Activated CD4-positive, alpha-beta T cell treated with anti-CD3 and anti-CD28 coated beads, Interleukin-10, Interleukin-2, amounts not matched to agents 100 ng/mL and 50 ng/mL, durations not matched to agents 16 hours and 8 hours (primary cell): ENCODE data around the gene CFAP299.
"Not testable (repeated sequence)": the region's sequence is repeated elsewhere in the genome, so short reads cannot be mapped to it uniquely, and the experiment has no call there.

ENCODE experiments used
- DNase-seq: peaks from one replicate; pipeline ENCODE4 v3.0.0-alpha.2; 2020

Gene CFAP299

GRCh38 chr4:80333121-80333520, 2.4 kb upstream of the CFAP299 start:
- no peak for DNase-seq

GRCh38 chr4:80334568-80334967, 962 bp upstream of the CFAP299 start:
- DNase-seq: no peak

- no peak for DNase-seq
These were observed 340 bp upstream of the CFAP299 start for GRCh38 chr4:80335226-80335553.

GRCh38 chr4:80336582-80336981, 1.1 kb downstream of the CFAP299 start:
- DNase-seq: no peak

DNA sequence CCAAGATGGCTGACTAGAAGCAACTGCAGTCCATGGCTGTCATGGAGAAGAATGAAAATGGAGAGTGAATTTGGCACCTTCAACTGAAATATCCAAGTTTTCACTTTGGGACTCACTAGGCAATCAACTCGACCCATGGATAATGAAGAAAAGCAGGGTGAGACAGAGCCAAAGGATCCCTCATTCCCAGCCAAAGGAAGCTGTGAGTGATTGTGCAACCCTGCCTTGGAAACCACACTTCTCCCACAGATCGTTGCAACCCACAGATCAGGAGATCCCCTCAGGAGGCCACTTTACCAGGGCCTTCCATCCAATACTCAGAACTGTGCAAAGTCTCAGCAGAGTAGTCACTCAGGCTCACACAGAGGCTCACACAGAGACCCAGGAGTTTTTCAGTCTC, 4.5 kb downstream of the CFAP299 start:
- DNase-seq: no peak

DNA sequence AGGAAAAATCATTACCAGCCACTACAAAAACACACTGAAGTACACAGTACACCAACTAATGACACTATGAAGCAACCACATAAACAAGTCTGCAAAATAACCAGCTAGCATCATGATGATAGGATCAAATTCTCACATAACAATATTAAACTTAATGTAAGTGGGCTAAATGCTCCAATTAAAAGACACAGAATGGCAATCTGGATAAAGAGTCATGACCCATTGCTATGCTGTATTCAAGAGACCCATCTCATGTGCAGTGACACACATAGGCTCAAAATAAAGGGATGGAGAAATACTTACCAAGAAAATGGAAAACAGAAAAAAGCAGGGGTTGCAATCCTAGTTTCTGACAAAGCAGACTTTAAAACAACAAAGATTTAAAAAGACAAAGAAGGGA, 7.2 kb downstream of the CFAP299 start:
- not testable (repeated sequence) for DNase-seq

GRCh38 chr4:80343887-80344286, 8.4 kb downstream of the CFAP299 start:
- DNase-seq: no peak

- no peak for DNase-seq
These were observed 24.6 kb downstream of the CFAP299 start for GRCh38 chr4:80360084-80360483.

DNA sequence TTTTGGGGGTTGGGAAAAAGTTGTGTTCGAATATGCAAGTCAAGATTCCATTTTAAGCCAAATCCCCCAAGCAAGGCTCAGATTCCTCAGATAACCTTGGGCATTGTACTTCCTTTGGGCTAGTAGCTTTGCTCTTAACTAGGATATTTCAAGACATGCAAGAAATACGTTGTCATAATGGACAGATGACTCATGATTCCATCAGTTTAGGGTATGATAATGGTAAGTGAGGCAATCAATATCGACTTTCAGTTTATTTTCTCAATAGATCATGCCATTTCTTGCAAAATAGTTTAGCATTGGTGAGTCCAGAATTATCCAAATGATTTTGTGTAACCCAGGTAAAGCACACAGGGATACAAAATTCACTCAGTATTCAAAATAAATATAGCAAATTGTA, 25.4 kb downstream of the CFAP299 start:
- DNase-seq: no peak

DNA sequence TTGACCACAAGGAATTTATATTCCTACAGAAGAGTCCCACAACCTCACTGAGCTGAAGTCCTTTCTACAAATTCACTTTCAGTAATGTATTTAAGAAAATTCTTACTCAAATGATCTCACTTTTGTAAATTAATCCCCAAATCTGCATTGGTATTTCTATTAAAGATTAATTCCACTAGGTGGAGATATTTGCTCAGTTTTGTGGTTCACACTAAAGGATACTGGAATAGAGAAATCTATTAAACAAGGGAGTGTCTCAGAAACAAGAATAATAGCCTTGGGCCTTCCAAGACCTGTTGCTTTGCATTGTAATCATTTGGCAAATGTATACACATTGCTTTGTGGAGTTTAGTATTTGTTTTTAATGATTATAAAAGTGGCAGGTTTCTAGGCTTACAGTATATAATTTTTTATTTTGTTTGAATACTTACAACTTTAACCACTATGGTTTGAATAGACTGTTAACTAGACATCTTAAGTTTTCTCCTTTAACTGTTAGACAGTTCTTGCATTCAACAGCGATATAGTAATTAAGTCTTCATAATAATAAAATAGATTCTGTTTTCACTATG, 25.9 kb downstream of the CFAP299 start:
- peak; percentile 28 for DNase-seq

DNA sequence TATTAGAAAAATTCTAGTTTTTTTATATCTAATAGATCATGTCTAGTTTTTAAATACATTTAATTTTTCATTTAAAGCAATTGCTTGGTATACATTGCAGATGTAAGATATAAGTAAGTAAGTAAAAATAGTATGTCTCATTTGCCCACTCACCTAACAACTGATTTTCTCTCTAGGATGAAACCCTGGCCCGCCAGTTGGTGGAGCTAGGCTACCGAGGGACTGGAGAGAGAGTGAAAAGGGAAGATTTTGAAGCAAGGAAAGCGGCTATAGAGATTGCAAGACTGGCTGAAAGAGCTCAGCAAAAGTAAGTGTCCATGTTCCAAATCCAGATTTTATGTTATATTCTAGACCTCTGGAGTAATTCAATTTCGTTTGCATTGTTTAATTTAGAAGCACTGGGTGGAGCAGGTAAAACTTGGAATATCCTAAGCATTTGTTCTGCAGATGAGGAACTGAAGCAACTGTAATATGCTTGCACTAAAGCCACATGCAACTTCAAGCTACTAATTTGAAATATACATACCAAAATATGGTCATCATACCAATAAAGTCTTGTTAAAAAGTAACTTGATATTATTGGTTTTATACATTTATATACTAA, 27.1 kb downstream of the CFAP299 start:
- DNase-seq: peak; percentile 41

DNA sequence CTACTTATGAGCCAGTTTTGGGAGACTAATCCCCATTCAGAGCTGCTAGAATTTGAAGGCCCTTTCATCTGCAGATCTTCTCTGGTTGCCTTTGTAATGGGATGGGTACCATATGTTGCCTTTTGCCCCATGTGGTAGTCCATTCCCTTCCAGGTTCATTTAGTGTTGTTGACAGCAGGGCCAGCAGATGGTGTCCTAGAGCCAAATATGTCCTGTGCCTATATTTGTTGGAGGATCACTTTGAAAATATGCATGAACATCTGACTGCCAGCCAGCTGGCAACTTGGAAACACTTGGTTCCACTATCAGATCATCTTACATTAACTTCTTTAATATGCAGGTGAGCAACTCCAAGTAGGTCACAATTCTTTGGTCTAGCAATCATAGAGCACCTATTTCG, 30.4 kb downstream of the CFAP299 start:
- DNase-seq: peak; percentile 51

DNA sequence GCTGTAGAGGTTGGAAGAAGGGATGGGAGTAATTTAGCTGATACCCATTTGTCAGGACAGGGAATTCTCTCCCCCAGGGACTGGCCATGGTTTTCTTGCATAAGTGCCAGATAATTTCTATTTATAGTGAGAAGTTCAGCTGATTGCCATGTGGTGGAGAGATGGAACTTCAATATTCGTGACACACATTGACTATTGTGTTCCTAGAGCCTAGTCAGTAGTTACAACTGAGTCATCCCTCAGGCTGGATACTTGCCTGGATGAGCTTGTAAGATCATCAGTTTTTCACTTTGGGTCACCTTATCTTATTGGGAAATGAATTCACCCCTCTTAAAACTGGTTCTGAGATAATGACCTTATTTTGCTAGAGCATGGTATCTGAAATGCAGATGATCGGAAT, 32.2 kb downstream of the CFAP299 start:
- no peak for DNase-seq

DNA sequence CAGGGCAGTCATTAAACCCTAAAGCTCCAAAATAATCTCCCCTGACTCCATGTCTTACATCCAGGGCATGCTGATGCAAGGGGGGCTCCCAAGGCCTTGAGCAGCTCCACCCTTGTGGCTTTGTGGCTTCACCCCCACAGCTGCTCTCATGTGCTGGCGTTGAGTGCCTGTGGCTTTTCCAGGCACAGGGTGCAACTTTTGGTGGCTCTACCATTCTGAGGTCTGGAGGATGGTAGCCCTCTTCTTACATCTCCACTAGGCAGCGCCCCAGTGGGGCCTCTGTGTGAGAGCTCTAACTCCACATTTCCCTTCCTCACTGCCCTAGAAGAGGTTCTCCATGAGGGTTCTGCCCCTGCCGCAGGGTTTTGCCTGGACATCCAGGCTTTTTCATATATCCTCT, 35.1 kb downstream of the CFAP299 start:
- no peak for DNase-seq

- no peak for DNase-seq
These were observed 35.5 kb downstream of the CFAP299 start for GRCh38 chr4:80371046-80371445.

DNA sequence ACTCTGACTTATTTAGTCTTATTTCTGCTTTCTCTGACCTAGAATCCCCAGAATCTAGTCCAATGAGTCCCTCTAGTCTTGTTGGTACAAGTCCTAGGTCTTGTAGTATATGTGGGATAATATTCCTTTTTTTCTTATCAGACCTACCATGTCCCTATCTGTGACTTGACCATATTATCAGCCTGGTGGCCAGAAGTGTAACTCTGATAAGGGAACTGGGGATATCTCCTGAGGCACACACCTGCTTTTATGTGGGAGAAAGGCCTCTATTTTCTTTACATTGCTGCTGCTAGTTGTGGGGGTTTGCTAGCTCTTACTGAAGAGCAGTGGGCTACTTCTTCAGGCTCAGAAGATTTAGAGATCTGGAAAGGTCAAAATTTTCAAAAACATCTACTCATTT, 38.6 kb downstream of the CFAP299 start:
- no peak for DNase-seq

DNA sequence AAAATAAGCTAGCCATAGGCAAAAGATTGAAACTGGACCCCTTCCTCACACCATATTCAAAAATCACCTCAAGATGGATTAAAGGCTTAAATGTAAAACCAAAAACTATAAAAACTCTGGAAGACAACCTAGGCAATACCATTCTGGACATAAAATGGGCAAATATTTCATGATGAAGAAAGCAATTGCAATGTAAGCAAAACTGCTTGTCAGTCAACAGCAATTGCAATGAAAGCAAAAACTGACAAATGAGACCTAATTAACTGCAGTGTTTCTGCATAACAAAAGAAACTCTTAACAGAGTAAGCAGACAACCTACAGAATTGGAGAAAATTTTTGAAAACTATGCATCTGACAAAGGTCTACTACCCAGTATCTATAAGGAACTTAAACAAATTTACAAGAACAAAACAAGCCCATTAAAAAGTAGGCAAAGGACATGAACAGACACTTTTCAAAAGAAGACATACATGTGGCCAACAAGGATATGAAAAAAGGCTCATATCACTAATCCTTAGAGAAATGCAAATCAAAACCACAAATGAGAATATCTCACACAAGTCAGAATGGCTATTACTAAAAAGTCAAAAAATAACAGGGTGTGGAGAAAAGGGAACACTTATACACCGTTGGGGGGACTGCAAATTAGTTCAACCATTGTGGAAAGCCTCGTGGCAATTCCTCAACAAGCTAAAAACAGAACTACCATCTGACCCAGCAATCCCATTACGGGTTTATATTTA, 46.7 kb downstream of the CFAP299 start:
- DNase-seq: no peak

- DNase-seq: no peak
These were observed 50.1 kb downstream of the CFAP299 start for GRCh38 chr4:80385397-80386280.

- DNase-seq: no peak
These were observed 50.9 kb downstream of the CFAP299 start for GRCh38 chr4:80386281-80386886.

DNA sequence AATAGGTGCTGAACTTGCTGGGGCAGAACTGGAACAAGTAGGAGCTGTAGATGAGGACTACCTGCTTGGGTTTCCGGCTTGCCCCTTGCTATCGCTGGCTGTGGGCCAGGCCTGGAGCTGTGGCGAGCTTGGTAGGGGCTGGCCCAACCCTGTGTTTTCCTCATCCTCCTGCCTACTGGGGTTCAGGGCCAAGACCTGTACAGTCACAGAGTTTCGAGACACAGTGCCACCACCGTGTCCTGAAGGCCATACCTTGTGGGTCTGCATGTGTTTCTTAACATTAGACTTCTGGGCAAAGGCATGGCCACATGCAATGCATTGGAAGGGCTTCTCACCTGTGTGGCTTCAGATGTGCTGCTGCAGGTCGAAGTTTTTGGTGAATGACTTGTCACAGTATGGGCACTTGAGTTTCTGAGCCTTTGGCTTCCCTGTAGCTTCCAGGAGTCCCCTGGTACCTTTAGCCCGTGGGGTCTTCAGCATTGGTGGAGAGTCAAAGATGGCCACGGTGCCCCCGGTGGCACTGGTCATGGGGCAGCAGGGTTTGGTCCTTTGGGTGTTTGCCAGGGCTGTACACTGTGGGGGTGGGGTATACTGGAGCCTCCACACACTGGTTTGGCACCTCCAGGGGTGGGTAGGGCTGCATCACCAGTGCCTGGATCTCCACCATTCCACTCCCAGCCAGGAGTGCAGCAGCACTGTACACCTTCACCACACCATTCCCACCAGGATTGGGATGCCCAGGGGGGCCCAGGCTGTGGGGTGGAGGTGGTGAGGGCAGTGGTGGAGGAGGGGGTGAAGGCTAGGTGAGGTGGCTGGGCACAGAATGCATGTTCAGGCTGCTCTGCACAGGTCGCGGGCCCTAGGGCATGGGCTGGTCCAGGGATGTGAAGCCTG, 52.1 kb downstream of the CFAP299 start:
- DNase-seq: no peak

DNA sequence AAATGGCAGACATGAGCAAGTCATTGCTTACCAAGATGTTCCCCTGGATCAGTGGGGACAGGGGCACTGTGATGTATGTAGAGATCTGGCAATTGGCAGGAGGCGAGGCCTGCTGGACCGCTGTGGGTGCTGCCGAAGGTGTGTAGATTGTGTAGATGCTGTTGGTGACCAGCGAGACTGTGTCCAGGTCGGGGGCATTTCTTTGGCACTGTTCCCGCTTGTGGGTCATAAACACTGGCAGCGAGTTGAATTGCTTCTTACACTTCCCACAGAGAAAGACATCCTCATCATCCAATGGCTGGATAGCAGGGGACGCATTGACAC, 52.7 kb downstream of the CFAP299 start:
- no peak for DNase-seq

DNA sequence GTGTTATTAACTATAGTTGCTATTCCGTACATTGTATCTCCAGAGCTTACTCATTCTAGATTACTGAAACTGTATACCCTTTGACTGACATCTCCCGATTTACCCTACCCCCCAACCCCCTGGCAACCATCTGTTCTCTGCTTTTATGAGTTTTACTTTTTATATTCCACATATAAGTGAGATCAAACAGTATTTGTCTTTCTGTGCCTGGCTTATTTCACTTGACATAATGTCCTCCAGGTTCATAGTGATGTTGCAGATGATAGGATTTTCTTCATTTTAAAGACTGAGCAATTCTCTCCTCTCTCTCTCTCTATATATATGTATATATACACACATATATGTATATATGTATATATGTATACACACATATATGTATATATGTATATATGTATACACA, 54.6 kb downstream of the CFAP299 start:
- DNase-seq: no peak
